ENCODE results near the gene ETV2. TPM values are rescaled to one million over a fixed set of nuclear protein-coding genes. Genes with fewer than 3 reads are reported as not detected.

Gene ETV2
- total RNA-seq, 2 experiments from 2014 or later: 0.25 to 1.7 TPM

DNA sequence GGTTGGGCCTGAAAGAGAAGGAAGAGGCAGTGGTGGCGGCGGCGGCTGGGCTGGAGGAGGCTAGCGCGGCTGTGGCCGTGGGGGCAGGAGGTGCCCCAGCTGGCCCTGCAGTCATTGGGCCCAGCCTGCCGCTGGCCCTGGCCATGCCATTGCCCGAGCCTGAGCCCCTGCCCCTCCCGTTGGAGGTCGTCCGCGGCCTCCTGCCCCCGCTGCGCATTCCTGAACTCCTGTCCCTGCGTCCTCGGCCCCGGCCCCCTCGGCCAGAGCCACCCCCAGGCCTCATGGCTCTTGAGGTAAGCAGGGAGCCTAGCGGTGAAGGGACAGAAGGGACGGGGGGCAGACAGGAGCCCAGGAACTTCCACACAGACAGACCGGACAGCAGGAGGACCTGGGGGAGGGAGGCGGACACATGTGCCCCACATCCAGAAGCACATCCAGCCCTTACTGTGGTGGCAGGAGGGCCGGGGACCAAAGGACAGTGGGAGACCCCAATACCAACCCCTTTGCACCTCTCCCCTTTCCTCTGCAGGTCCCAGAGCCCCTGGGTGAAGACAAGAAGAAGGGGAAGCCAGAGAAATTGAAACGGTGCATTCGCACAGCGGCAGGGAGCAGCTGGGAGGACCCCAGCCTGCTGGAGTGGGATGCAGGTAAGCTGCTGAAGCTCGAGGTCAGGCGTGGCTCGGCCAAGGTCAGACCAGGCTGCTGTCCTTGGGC is 7.7 kb upstream of the ETV2 start:
- no peaks in the 10 kb centered on the region for H4K20me1 ChIP-seq (ENCODE audit: insufficient read depth, low read length)
- no peak overlapping the region for H2AFZ ChIP-seq (ENCODE audit: low read length)
- H3K9me2 ChIP-seq (ENCODE audit: insufficient read depth, low read length): no peaks in the 10 kb centered on the region
- peaks cover 10% of the 10 kb centered on the region for H3K4me1 ChIP-seq (ENCODE audit: insufficient read depth, low read length, poor library complexity, severe bottlenecking)
- TF ChIP-seq, protein P1, sequence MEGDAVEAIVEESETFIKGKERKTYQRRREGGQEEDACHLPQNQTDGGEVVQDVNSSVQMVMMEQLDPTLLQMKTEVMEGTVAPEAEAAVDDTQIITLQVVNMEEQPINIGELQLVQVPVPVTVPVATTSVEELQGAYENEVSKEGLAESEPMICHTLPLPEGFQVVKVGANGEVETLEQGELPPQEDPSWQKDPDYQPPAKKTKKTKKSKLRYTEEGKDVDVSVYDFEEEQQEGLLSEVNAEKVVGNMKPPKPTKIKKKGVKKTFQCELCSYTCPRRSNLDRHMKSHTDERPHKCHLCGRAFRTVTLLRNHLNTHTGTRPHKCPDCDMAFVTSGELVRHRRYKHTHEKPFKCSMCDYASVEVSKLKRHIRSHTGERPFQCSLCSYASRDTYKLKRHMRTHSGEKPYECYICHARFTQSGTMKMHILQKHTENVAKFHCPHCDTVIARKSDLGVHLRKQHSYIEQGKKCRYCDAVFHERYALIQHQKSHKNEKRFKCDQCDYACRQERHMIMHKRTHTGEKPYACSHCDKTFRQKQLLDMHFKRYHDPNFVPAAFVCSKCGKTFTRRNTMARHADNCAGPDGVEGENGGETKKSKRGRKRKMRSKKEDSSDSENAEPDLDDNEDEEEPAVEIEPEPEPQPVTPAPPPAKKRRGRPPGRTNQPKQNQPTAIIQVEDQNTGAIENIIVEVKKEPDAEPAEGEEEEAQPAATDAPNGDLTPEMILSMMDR (conservative IDR thresholded peaks at IDR 0.05; ENCODE audit: low read length): no peak
- H3K9me3 ChIP-seq (ENCODE audit: low read length): no peaks in the 10 kb centered on the region
- no peak overlapping the region for H3K27ac ChIP-seq (ENCODE audit: low read depth, low read length, poor library complexity, severe bottlenecking)
- H3K4me2 ChIP-seq (ENCODE audit: low read length): no peak overlapping the region
- no TSS peak for BruUV-seq (replicated peaks)
- ChIA-PET POLR2A (no interaction called here), CTCF (ENCODE audit: unreplicated experiment) (no interaction called here)
- peaks cover 77% of the 10 kb centered on the region for H3K36me3 ChIP-seq (ENCODE audit: insufficient read depth, low read length)
- H3K79me2 ChIP-seq (ENCODE audit: insufficient read depth, low read depth, low read length): peaks cover 10% of the 10 kb centered on the region
- intact Hi-C loops (cut with micrococcal nuclease; ENCODE audit: unreplicated experiment): no loop called here
- DNase-seq (ENCODE audit: low spot score): no peak
- H3K4me3 ChIP-seq (ENCODE audit: low read depth, low read length, poor library complexity, severe bottlenecking): no peak overlapping the region

DNA sequence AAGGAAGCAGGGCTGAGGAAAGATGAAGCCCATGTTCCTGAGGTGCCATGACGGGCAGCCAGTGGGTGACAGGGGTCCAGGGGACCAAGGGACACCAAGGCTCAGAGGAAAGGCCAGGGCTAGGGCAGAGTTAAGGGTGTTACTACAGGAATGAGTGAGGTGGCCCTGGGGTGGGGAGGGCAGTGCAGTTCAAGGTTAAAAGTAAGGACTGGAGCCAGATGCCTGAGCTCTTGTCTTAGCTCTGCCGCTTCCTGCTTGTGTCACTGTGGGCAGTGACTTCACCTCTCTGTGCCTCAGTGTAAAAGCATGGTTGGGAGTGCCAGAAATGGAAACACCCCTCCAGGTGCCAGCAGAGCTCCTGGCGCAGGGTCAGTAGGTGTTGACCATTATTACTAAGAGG is 4.9 kb upstream of the ETV2 start:
- intact Hi-C loops (cut with micrococcal nuclease; ENCODE audit: unreplicated experiment): no loop called here
- CTCF ChIA-PET (ENCODE audit: unreplicated experiment): no interaction called here

DNA sequence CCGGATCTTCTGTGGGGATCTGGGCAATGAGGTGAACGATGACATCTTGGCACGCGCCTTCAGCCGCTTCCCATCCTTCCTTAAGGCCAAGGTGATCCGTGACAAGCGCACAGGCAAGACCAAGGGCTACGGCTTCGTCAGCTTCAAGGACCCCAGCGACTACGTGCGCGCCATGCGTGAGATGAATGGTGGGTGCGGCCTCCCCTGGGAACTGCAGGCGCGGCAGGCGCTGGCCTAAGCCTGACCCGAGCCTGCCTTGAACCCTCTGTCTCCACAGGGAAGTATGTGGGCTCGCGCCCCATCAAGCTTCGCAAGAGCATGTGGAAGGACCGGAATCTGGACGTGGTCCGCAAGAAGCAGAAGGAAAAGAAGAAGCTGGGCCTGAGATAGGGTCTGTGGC is 4.4 kb upstream of the ETV2 start:
- CTCF ChIA-PET (ENCODE audit: unreplicated experiment): no interaction called here

More for the DNA sequence above, 4.9 kb upstream of the ETV2 start:
- TF ChIP-seq, protein P1 (conservative IDR thresholded peaks at IDR 0.05; ENCODE audit: low read length): no peak
- TF ChIP-seq EZH2phosphoT487 (IDR thresholded peaks at IDR 0.05; ENCODE audit: borderline replicate concordance, low read depth, low read length): no peak
- POLR2A ChIA-PET: no interaction called here
- Histone ChIP-seq H3K4me1 (ENCODE audit: insufficient read depth, low read length, poor library complexity, severe bottlenecking) (peaks cover 6% of the 10 kb centered on the region), H3K27ac (ENCODE audit: low read depth, low read length, poor library complexity, severe bottlenecking) (no peak overlapping the region), H3K79me2 (ENCODE audit: insufficient read depth, low read depth, low read length) (no peaks in the 10 kb centered on the region), H3K9me3 (ENCODE audit: low read length) (no peaks in the 10 kb centered on the region), H4K20me1 (ENCODE audit: insufficient read depth, low read length) (no peaks in the 10 kb centered on the region), H3K4me3 (ENCODE audit: low read depth, low read length, poor library complexity, severe bottlenecking) (no peak overlapping the region), H3K36me3 (ENCODE audit: insufficient read depth, low read length) (peaks cover 63% of the 10 kb centered on the region), H2AFZ (ENCODE audit: low read length) (no peak overlapping the region), H3K4me2 (ENCODE audit: low read length) (no peak overlapping the region), H3K9me2 (ENCODE audit: insufficient read depth, low read length) (no peaks in the 10 kb centered on the region)
- DNase-seq (ENCODE audit: low spot score): no peak
- BruUV-seq (replicated peaks): no TSS peak

More for the DNA sequence above, 4.4 kb upstream of the ETV2 start:
- DNase-seq (ENCODE audit: low spot score): no peak
- BruUV-seq (replicated peaks): no TSS peak
- H3K4me1 ChIP-seq (ENCODE audit: insufficient read depth, low read length, poor library complexity, severe bottlenecking): peaks cover 11% of the 10 kb centered on the region
- peaks cover 58% of the 10 kb centered on the region for H3K36me3 ChIP-seq (ENCODE audit: insufficient read depth, low read length)
- POLR2A ChIA-PET: no interaction called here
- no peak for TF ChIP-seq EZH2phosphoT487 (IDR thresholded peaks at IDR 0.05; ENCODE audit: borderline replicate concordance, low read depth, low read length)
- TF ChIP-seq, protein P1 (conservative IDR thresholded peaks at IDR 0.05; ENCODE audit: low read length): no peak
- H3K9me3 ChIP-seq (ENCODE audit: low read length): no peaks in the 10 kb centered on the region
- H3K4me2 ChIP-seq (ENCODE audit: low read length): no peak overlapping the region
- intact Hi-C loops (cut with micrococcal nuclease; ENCODE audit: unreplicated experiment): no loop called here
- no peak overlapping the region for H3K4me3 ChIP-seq (ENCODE audit: low read depth, low read length, poor library complexity, severe bottlenecking)
- H3K27ac ChIP-seq (ENCODE audit: low read depth, low read length, poor library complexity, severe bottlenecking): no peak overlapping the region
- no peaks in the 10 kb centered on the region for H3K9me2 ChIP-seq (ENCODE audit: insufficient read depth, low read length)
- H2AFZ ChIP-seq (ENCODE audit: low read length): no peak overlapping the region
- no peaks in the 10 kb centered on the region for H4K20me1 ChIP-seq (ENCODE audit: insufficient read depth, low read length)
- no peaks in the 10 kb centered on the region for H3K79me2 ChIP-seq (ENCODE audit: insufficient read depth, low read depth, low read length)

Measured in OCI-LY7 (cell line).